C4-2B (cell line): ENCODE results near the gene ZNF418.

Experiments used
- ZFX ChIP-seq: fragments of 450-650 bp; IDR thresholded peaks from 2 replicates; pipeline ENCODE4 v1.6.1; 2017
- TF ChIP-seq, protein P1 (sequence below): fragments of 450-650 bp; conservative IDR thresholded peaks from 2 replicates; pipeline ENCODE4 v1.5.1; 2017; ENCODE audit warnings: mild to moderate bottlenecking

DNA sequence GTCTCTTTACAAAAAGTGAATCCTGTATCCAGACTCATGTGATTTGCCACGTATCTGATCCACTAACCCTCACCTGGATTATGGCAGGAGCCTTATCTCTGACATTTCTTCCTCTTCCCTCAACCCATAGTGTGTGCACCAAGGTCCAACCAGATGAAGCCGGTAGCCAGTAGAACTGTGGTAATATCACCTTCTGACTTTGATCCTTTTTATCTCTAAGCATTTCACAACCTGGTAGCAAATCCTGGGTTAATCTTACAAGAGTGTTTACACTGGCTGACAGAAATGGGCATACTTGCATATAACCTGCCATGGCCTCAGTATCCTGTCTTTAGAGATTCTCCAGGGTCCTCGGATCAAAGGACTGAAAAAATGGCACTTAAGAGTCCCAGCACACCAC is 20.7 kb downstream of the ZNF418 start:
- TF ChIP-seq, protein P1, sequence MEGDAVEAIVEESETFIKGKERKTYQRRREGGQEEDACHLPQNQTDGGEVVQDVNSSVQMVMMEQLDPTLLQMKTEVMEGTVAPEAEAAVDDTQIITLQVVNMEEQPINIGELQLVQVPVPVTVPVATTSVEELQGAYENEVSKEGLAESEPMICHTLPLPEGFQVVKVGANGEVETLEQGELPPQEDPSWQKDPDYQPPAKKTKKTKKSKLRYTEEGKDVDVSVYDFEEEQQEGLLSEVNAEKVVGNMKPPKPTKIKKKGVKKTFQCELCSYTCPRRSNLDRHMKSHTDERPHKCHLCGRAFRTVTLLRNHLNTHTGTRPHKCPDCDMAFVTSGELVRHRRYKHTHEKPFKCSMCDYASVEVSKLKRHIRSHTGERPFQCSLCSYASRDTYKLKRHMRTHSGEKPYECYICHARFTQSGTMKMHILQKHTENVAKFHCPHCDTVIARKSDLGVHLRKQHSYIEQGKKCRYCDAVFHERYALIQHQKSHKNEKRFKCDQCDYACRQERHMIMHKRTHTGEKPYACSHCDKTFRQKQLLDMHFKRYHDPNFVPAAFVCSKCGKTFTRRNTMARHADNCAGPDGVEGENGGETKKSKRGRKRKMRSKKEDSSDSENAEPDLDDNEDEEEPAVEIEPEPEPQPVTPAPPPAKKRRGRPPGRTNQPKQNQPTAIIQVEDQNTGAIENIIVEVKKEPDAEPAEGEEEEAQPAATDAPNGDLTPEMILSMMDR = no peak
- no peak for TF ChIP-seq ZFX
